Stimulated activated CD4-positive, alpha-beta T cell treated with anti-CD3 and anti-CD28 coated beads, Interleukin-2, amount 100 ng/mL, for 24 hours (primary cell): ENCODE results near the gene SGMS1.

Experiments used
- DNase-seq, 2 donors: peaks; one replicate each; pipeline ENCODE4 v3.0.0-alpha.2; 2020

The SGMS1 gene

DNA sequence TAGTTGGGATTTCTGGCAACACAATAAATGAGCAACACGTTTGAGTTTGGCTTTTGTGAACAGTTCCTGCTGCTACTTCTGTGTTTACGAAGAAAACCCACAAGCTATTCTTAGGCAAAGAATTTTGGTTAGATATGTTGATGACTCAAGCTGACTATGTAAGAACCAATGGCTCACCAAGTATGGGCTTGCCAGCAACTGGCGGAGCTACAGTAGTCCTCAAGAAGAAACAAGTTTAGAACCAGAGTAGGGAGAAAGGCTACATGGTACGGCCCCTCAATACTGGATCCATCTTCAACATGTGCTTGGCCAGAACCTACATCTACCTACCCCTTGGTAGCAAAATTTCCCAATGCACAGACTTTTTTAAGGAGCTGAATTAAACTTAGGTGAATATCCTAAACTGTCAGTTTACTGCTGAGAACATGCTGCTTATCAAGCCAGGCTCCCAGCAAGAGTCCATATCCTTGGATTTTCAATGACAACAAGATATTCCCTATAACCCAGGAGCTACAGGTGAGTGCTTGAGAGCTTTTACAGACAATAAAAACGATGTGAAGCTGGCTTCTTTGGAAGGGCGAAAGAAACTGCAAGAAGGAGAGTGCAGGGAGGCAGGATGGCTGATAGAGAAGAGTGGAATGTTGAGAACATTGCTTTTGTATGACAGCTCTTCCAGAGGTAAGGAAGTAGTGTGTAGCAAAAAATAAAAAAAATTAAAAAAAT lies 298.1 kb downstream of the SGMS1 start:
- DNase-seq: no peak

DNA sequence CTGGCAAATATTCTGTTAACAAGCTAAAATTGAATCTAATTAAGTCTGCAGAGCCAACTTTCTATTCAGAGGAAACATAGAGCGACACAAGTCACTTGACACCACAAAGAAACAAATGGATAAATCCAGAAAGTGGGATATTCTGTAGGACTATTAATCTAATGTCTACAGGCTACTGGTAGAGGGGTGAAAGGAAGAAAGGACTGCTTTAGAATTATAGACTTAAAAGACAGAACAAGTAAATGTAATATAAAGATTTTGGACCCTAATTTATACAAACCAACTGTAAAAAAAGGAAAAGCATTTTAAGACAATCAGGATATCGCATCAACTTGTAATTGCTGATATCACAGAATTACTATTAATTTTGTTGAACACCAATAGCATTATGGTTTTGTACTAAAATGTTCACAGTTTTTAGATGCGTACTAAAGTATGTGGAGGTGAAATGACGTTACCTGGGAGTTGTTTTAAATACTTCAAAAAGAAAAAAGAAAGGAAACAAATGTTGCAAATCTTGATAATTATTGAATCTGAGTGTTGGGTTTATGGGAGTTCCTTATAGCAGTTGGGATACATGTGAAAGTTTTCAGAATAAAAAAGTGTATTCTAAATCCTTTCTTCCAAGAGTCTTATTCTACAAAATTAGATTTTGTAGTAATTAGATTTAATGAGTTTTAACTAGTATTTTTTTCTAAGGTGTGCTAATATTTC lies 298.9 kb downstream of the SGMS1 start:
- no peak for DNase-seq

- no peak for DNase-seq
Measured at GRCh38 chr10:50324046-50324445, 299.7 kb downstream of the SGMS1 start.

DNA sequence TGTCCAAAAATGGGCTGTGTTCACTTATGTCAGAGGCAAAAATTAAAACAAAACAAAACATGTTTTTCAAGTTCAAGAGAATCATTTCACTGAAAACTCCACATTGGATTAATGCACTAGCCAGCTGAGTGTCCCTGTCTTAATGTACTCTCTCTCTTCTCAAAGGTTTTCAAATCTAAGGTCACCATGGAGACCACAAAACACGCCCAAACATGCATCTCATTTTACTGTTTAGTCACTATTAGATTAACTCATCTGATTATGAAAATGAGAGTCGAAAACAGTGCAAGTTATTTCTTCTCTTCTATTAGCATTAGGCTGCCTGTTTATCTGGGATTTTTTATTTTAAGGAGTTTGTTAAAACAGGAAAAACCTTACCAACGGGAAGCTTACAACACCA lies 301.7 kb downstream of the SGMS1 start:
- no peak for DNase-seq

DNA sequence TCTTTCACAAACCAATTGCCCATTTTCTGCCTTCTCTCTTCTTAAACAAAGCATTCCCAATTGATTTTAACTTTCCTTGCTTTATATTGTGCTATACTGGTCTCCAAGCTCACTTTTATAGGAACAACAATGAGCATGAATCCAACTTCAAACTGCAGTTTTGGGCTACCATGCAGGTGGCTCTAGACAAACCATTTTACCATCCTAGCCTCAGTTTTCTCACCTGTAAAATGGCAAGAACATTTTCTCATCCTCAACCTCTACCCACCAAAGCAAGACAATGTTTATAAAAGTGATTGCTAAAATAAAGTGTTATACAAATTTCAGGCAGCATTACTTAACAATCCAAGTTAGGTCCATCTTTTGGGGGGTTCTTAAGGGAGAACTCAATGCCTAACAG lies 305.6 kb downstream of the SGMS1 start:
- DNase-seq: no peak

- DNase-seq: no peak
Measured at GRCh38 chr10:50316695-50317648, 306.8 kb downstream of the SGMS1 start.

DNA sequence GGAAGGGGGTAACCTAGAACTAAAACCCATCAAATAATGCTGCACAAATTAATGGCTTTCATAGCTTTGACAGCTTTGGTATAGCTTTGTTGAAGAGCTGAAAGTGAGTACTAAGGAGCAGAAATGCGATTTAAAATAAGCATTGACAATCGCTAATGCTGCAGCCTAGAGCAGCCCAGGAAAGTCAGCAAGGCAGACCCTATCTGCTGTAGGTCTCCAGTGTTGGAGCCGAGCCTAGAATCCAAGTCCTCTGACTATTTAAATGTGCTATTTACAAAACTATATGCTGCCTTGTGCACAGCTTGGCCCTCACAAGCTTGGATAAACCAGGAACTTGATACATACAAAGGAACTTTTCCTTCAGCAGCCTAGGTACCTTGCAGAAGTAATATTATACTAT lies 307.6 kb downstream of the SGMS1 start:
- DNase-seq: no peak

- DNase-seq: no peak
Measured at GRCh38 chr10:50315424-50315823, 308.3 kb downstream of the SGMS1 start.

DNA sequence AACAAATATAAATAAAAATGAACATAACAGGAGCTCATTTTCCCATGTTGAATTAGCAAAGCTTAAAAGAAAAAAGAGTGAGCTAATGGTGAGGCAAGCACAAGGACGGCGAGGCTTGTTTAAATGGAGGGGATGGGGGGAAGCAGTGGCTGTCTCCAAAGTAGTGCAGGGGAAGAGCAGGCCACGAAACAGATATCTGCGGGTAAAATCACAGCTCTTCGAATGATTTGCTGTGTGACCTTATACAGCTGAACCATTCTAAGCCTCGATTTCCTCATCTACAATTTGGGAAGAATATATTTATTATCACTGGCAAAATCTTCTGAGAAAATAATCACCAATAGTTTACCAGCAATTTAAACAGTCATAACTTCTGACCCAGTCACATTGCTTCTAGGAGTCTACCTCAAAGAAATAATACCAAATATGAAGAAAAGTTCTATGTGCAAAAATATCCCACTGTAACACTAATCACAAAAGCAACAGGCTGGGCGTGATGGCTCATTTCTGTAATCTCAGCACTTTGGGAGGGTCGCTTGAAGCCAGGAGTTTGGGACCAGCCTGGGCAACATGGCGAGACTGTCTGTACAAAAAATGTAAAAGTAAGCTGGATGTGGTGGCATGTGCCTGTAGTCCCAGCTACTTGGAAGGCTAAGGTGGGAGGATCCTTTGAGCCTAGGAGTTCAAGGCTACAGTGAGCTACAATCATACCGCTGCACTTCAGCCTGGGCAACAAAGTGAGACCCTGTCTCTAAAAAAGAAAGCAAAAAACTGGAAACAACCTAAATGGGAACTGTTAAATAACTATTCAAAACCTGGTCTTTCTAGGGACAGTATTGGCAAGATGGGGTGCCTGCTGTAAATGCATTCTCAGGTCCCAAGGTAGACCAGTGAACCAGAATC lies 309.3 kb downstream of the SGMS1 start:
- no peak for DNase-seq

GRCh38 chr10:50312464-50313437 lies 311.0 kb downstream of the SGMS1 start:
- no peak for DNase-seq

DNA sequence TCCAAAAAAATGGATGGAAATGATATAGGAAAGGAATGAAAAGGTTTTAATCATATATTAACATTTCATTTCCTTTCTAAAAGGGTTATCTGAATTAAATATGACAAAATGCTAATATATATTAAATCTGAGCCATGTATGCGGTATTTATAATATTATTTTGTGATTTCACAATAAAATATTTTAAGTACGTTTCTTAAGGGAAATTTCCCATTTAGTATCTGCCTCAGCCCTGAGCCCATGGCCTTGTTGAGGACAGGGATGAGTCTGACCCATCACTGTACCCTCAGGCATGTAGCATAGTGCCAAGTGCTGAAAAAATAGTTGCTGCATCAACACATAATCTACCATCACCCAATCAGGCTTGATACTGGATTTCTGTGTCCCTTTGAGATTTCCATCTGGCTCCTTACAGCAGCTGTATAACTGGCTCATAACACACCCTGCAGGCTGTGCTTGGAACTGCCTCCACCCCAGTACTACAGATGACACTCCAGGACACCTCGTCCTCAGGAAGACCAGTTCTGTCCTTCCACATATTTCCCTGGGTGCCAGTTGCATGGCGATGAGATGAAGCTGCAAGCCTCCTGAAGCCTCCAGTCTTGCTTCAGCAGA lies 313.1 kb downstream of the SGMS1 start:
- DNase-seq: peak; percentile 30 to 40

DNA sequence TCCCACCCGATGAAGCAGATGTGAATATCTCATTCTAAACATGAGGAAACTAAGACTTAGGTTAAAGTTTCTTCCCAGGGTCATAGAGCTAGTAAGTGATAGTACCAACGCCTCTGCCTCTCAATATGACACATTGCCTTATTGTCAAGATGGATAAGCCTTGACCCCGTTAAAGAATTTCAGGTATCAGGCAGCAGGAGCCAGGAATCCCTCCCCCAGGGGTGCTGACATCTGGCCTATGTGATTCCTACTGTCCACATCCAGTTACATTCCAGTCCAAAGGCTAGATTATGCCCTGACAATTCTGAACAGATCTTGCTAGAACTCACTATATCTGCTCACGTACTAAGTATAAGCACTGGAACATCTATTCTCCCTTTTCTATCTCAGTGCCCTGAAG lies 314.4 kb downstream of the SGMS1 start:
- no peak for DNase-seq

- no peak for DNase-seq
Measured at GRCh38 chr10:50304660-50305059, 319.1 kb downstream of the SGMS1 start.

DNA sequence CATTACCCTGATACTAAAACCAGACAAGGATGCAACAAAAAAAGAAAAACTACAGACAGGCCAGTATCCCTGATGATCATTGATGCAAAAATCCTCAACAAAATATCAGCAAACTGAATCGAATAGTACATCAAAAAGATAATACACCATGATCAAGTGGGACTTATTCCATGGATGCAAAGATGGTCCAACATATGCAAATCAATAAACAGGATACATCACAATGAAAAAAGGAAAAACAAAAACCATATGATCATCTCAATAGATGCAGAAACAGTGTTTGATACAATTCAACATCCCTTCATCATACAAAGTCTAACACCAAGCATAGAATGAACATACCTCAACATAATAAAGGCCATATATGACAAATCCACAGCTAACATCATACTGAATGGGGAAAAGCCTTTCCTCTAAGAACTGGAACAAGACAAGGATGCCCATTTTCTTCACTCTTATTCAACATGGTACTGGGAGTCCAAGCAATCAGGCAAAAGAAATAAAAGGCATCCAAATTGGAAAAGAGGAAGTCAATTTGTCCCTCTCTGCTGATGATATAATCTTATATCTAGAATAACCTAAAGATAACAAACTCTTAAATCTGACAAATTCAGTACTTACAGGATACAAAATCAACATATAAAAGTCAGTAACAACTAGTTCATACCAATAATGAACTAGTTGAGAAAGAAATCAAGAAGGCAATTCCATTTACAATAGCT lies 323.6 kb downstream of the SGMS1 start:
- DNase-seq: no peak

DNA sequence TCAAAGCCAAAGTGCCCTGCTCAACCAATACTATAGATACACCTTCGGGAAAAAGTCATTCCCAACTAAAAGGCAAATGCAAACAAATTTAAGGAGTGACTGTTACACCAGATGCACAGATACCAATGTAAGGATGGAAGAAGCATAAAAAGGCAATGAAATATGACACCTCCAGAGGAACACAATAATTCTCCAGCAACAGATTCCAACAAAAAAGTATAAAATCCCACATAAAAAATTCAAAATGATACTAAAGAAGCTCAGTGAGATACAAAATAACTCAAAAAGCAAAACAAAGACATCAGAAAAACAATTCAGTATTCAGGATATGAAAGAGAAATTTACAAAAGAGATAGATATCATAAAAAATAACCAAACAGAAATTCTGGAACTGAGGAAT lies 328.4 kb downstream of the SGMS1 start:
- DNase-seq: no peak

DNA sequence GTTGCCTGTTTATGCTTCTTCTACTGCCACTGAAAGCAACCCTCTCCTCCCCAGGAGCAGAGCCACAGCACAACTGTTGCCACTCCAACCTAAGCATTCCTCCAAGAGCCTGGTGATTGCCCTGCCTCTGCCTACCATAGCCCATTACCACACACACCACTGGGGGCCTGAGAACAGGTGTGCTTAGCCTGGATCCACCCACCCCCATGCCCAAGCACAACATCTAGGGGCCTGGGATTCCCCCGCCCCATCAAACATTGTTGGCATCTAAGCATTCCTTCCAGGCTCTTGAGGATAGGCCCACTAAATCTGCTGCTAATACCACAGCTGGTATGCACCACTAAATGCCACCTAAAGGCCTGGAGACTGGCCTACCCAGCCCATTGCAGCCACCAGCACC lies 329.2 kb downstream of the SGMS1 start:
- DNase-seq: no peak

GRCh38 chr10:50293513-50294313 lies 330.0 kb downstream of the SGMS1 start:
- DNase-seq: no peak

- DNase-seq: no peak
Measured at GRCh38 chr10:50291261-50291850, 332.4 kb downstream of the SGMS1 start.

GRCh38 chr10:50289196-50289595 lies 334.6 kb downstream of the SGMS1 start:
- no peak for DNase-seq
